HT1080 (cell line): Measurements from ENCODE around the gene COL11A1. TPM values are rescaled to one million over a fixed set of nuclear protein-coding genes. Genes with fewer than 3 reads are reported as not detected.
"Not testable (repeated sequence)": the region's sequence is repeated elsewhere in the genome, so short reads cannot be mapped to it uniquely, and the experiment has no call there.

Experiments used
- DNase-seq: peaks from one replicate; pipeline ENCODE4 v3.0.0-alpha.2; 2015; ENCODE audit warnings: low read depth
- total RNA-seq: library from RNA; depleted of rRNA; stranded (reverse); fragments of >200 nt; shearing (Covaris generic); gene quantifications from 2 replicates; pipeline ENCODE4 v1.2.3, GENCODE V29; 2014

COL11A1 gene
- total RNA-seq, 1 experiment from 2014 or later, result 0.71 TPM

- no peak for DNase-seq
These were observed 270.3 kb downstream of the COL11A1 start for GRCh38 chr1:102838016-102838415.

DNA sequence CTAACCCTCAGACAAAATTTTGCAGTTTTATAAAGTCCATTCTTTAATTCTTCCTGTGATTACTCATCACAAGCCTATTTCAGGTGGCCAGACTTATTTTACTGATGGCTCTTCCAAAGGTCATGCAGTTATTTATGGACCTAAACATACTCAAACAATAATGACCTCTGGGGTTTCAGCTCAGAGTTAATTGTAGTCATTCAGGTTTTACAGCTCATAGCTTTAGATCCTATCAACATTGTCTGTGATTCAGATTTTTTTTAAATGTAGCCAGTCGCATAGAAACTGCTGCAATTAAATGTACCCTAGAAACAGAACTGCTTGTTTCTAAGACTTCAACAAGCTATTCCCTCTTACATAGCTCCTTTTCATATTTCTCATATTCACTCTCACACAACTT, 270.8 kb downstream of the COL11A1 start:
- DNase-seq, result no peak

DNA sequence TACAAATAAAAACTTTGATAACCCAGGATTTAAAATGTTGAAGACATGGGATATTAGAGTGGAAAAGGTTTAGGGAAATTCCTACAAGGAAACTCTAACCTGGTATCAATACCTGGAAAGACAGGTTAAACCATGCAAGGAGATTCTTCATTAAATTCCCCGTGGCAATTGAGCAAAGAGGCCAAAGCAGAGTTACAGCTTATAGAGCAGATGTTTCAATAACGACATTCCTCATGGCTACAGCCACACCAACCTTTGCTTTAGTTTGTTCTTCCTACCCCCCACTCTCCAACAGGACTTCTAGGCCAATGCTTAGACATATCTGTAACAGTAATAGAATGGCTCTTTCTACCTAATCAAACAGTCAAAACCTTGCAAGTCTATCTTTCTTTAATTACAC, 271.3 kb downstream of the COL11A1 start:
- no peak for DNase-seq

GRCh38 chr1:102834688-102835320, 273.5 kb downstream of the COL11A1 start:
- peak; percentile 51 for DNase-seq

DNA sequence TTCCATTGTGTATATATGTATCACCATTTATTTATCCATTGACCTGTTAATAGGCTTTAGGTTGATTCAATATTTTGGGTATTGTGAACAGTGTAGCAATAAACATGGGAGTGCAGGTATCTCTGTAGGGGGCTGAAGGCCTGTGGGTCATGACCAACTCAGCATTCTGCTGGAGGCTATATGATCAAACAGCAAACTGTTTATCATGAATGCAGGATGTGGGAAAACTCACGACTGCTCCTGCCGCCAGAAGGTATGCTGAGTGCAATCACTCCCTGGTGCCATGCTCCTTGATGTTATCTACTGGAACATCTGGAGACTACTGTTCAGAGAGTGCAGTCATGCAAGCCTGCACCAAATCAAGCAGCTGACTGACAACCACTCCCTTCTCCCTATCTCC, 275.2 kb downstream of the COL11A1 start:
- DNase-seq, result no peak

DNA sequence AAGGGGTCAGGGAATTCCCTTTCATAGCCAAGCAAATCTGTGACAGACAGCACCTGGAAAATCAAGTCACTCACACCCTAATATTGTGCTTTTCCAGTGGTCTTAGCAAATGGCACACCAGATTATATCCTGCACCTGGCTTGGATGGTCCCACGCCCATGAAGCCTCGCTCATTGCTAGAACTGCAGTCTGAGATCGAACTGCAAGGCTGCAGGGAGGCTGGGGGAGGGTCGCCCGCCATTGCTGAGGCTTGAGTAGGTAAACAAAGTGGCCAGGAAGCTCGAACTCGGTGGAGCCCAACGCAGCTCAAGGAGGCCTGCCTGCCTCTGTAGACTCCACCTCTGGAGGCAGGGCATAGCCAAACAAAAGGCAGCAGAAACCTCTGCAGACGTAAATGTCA, 281.6 kb downstream of the COL11A1 start:
- DNase-seq, result not testable (repeated sequence)
